GM12892 (cell line): Measurements from ENCODE around the gene TUB.

Source experiments
- DNase-seq: peaks from one replicate; pipeline ENCODE4 v3.0.0; 2011; ENCODE audit not compliant: insufficient read length
- FAIRE-seq: peaks from 2 replicates; lab custom pipeline; 2011; peaks lifted over from hg19 to GRCh38; lab: Jason Lieb, UNC
- POLR2A ChIP-seq: IDR thresholded peaks from 2 replicates; pipeline ENCODE4 v1.6.1; 2011; ENCODE audit warnings: low read depth, low read length, control low read depth
- POLR2AphosphoS5 ChIP-seq: IDR thresholded peaks from 2 replicates; pipeline ENCODE4 v1.6.1; 2011; ENCODE audit warnings: low read depth, low read length, control low read depth
- TAF1 ChIP-seq: IDR thresholded peaks from 2 replicates; pipeline ENCODE4 v1.6.1; 2011; ENCODE audit warnings: low read depth, mild to moderate bottlenecking, control low read depth, low read length, borderline replicate concordance

The TUB gene

GRCh38 chr11:8096575-8096974 is 15.6 kb downstream of the TUB start:
- DNase-seq (no peak), FAIRE-seq (no peak)
- TF ChIP-seq POLR2A (no peak), TAF1 (no peak), POLR2AphosphoS5 (no peak)

GRCh38 chr11:8097062-8097461 is 16.1 kb downstream of the TUB start:
- TF ChIP-seq POLR2A (no peak), TAF1 (no peak)
- no peak for DNase-seq
- no peak for FAIRE-seq

- DNase-seq (no peak), FAIRE-seq (no peak)
- TF ChIP-seq POLR2A (no peak), TAF1 (no peak), POLR2AphosphoS5 (no peak)
Measured at GRCh38 chr11:8097468-8097867, 16.5 kb downstream of the TUB start.

GRCh38 chr11:8097926-8098325 is 16.9 kb downstream of the TUB start:
- FAIRE-seq, result no peak
- TF ChIP-seq TAF1 (no peak), POLR2A (no peak), POLR2AphosphoS5 (no peak)
- no peak for DNase-seq

GRCh38 chr11:8098361-8098760 is 17.4 kb downstream of the TUB start:
- DNase-seq, result no peak
- FAIRE-seq, result no peak

GRCh38 chr11:8098879-8099278 is 17.9 kb downstream of the TUB start:
- no peak for DNase-seq
- no peak for TF ChIP-seq POLR2AphosphoS5
- FAIRE-seq, result no peak

More at GRCh38 chr11:8098361-8098760, 17.4 kb downstream of the TUB start:
- no peak for TF ChIP-seq POLR2A
- TF ChIP-seq POLR2AphosphoS5, result no peak
- TF ChIP-seq TAF1, result no peak

- no peak for DNase-seq
- FAIRE-seq, result peak; percentile 98
- TF ChIP-seq POLR2AphosphoS5, result no peak
- TF ChIP-seq POLR2A, result no peak
- TF ChIP-seq TAF1, result no peak
Measured at GRCh38 chr11:8099291-8099899, 18.4 kb downstream of the TUB start.

- DNase-seq (no peak), FAIRE-seq (no peak)
- TF ChIP-seq POLR2A, result no peak
- no peak for TF ChIP-seq TAF1
- no peak for TF ChIP-seq POLR2AphosphoS5
Measured at GRCh38 chr11:8100158-8100557, 19.1 kb downstream of the TUB start.

GRCh38 chr11:8100605-8101004 is 19.6 kb downstream of the TUB start:
- no peak for FAIRE-seq
- DNase-seq, result no peak
- TF ChIP-seq POLR2AphosphoS5 (no peak), POLR2A (no peak), TAF1 (no peak)

GRCh38 chr11:8101421-8101820 is 20.4 kb downstream of the TUB start:
- FAIRE-seq (no peak), DNase-seq (no peak)
- no peak for TF ChIP-seq POLR2AphosphoS5
- TF ChIP-seq POLR2A, result no peak
- no peak for TF ChIP-seq TAF1

- no peak for FAIRE-seq
- no peak for TF ChIP-seq POLR2A
- TF ChIP-seq POLR2AphosphoS5, result no peak
- TF ChIP-seq TAF1, result no peak
- DNase-seq, result no peak
Measured at GRCh38 chr11:8102296-8102915, 21.4 kb downstream of the TUB start.

- DNase-seq (no peak), FAIRE-seq (no peak)
- no peak for TF ChIP-seq POLR2AphosphoS5
- TF ChIP-seq POLR2A, result no peak
- no peak for TF ChIP-seq TAF1
Measured at GRCh38 chr11:8102965-8103364, 22.0 kb downstream of the TUB start.

GRCh38 chr11:8103909-8104308 is 22.9 kb downstream of the TUB start:
- TF ChIP-seq POLR2AphosphoS5 (no peak), POLR2A (no peak), TAF1 (no peak)
- FAIRE-seq (no peak), DNase-seq (no peak)
